GM19035 (cell line): ENCODE measurements around the gene C1QTNF5.

Source experiments
- ATAC-seq: cut with Tn5 transposase; IDR thresholded peaks from one replicate; pipeline ENCODE4 v1.9.1; 2021; ENCODE audit not compliant: unreplicated experiment

Gene C1QTNF5

GRCh38 chr11:119373059-119373920 is 32.6 kb upstream of the C1QTNF5 start:
- ATAC-seq, result no peak

GRCh38 chr11:119372260-119373058 is 31.8 kb upstream of the C1QTNF5 start:
- no peak for ATAC-seq

DNA sequence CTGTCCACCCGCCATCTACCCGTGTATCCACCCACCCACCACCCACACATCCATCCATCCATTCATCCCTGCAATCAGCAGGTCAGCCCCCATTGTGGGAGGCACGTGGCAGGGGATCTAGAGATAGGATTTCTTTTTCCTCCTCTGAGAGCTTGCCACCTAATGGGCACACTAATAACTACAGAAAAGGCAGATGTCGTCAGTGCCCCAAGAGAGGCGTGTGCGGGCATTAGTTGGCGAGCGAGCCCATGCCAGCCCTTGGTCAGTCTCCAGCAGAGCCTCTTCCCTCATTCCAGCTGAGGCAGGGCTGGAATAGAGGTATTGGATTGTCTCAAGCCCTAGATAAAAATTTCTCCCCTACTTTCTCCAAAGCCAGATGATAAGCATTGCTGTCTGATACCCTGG is 31.1 kb upstream of the C1QTNF5 start:
- no peak for ATAC-seq

- no peak for ATAC-seq
These were observed 30.5 kb upstream of the C1QTNF5 start for GRCh38 chr11:119371067-119371601.

DNA sequence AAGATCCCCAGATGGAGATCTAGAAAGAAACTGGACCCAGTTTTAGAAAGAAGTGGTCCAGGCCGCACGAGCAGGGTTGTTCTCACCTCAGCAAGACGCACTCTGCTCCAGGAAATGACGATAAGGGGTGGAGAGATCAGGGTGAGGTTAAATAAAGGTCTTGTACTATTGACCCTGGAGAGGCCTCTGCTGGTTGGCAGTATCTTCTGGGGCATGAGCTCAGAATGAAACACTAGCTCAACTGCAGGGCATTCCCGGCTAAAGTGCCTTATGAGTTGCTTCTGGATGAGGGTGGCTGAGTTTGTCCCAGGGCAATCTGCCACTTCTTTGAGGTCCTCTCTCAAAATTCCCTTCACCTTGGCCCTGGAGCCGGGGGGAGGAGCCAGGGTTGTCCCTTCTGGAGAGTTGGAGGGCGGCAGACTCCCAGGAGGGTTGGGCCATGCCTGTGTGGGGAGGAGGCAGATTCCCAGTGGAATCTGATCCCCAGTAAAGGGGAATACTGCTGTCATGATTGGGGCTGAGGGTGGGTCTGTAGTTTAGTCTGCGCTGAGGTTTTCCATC is 29.9 kb upstream of the C1QTNF5 start:
- no peak for ATAC-seq

- no peak for ATAC-seq
These were observed 28.6 kb upstream of the C1QTNF5 start for GRCh38 chr11:119369132-119369925.

DNA sequence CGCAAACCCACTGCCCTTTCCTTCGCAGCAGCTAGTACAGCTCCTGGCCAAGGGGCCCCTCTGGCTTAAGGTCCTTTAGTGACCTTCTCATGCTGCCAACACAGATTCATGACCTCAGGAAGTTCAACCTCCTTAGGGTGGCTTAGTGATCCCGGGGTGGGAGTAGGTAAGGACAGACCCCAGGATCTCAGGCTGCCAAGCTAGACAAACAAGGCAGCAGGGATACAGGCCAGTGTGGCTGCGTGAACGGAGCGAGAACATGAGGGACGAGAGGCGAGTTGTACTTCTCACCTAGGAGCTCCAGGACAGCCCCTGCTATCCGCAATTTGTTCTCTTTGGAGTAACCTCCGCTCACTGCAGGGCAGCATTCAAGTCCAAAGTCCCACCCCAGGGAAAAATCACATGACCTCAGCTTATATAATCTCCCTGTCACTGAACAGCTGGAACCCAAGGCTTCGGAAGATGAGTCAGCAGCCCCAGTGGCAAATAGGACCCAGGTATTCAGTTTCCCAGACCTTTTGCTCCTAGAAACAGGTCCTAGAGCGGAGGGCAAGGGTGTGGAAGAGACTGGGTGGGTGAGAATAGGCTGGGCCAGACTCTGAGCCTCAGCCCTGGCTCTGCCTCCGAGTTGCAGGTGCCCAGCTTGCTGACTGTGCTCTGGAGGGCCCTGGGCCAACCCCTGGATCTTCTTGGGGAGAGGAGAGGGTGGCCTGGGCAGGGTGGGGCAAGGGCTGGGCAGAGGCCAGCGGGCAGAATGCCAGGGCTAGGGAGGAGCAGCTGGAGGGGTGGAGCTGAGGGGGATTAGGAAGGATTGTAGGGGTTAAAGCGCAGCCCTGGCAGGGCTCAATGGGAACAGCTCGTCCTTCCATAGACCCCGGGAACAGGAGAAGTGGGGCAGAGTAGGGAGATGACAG is 27.7 kb upstream of the C1QTNF5 start:
- ATAC-seq, result no peak

DNA sequence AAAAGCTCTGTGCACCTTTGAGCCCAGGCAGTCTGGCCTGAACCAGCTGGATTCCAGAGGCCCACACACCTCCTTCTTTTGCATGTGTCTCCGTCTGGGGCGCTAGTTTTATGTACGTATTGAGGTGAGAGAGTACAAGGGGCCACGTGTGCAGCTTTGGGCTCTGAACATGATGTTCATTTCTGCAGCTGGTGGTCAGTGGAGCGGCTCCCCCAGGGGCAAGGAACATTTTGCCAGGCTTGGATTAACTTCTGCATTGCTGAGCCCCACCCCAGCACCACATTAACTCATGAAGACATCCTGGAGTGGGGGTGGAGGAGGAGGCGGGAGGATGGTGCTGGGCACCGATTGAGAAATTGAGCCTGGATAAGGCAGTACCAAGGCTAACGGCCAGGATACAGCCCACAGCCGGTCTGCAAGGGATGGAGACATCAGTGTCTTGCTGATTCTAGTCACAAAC is 27.0 kb upstream of the C1QTNF5 start:
- ATAC-seq, result no peak

- no peak for ATAC-seq
These were observed 26.3 kb upstream of the C1QTNF5 start for GRCh38 chr11:119366690-119367620.

DNA sequence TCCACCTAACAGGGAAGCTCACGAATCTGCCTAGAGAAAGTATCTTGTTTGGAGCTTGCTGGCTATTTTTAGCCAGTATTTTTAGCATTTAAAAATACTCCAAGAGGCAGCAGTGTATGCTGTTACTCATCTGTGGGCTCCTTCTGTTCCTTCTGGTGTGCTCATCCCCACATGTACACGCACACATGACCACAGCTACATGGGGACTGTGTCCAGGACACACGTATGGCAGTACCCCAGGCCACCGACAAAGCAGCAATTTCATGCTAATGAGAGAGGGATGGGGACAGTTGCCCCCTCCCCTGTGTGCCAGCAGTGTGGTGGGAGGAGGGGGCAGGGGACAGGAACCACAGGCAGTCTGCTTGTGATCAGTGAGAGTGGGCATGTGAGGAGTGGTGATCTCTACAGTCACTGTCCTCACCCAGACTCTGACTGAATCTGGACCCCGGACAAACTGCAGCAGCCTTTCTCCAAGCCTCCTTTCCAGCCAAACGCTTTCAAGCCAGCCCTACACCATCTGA is 24.4 kb upstream of the C1QTNF5 start:
- no peak for ATAC-seq

- peak; percentile 67 for ATAC-seq
These were observed 23.3 kb upstream of the C1QTNF5 start for GRCh38 chr11:119363851-119364590.

DNA sequence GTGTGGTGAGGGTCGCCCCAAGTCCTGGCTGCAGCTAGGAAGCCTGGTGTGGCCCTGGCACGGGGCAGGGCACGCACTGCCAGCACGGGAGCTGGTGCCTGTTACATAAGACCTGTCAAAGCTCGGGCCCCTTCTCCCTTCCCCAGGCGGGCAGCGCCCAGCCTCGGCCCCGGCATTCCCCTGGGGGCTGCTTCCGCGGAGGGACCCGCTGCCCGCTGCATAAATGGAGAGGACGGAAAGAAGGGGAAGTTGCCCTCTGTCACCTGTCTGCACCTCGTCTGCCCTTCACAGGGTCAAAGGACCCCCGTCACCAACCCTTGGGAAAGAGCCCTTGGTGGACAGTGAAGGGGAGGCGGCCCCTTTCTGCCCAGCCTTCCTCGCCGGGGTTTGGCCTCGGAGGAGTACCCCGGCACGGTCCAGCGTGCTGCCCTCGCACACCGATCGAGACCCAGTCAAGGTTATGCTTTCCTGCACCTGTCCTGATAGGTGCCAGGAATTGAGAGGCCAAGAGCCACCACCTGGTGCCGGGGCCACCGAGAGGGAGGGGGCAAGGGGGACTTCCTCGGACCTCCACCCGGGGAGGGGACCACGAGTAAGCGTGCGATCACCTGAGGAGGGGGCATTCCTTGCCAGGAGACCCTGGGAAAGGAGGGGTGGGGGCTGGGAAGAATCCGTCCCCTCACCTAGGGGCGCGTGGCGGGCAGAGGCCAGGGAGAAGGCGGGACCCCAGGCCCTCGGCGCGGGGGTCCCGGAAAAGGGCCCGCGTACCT is 22.6 kb upstream of the C1QTNF5 start:
- no peak for ATAC-seq

GRCh38 chr11:119362741-119363080 is 22.0 kb upstream of the C1QTNF5 start:
- no peak for ATAC-seq

DNA sequence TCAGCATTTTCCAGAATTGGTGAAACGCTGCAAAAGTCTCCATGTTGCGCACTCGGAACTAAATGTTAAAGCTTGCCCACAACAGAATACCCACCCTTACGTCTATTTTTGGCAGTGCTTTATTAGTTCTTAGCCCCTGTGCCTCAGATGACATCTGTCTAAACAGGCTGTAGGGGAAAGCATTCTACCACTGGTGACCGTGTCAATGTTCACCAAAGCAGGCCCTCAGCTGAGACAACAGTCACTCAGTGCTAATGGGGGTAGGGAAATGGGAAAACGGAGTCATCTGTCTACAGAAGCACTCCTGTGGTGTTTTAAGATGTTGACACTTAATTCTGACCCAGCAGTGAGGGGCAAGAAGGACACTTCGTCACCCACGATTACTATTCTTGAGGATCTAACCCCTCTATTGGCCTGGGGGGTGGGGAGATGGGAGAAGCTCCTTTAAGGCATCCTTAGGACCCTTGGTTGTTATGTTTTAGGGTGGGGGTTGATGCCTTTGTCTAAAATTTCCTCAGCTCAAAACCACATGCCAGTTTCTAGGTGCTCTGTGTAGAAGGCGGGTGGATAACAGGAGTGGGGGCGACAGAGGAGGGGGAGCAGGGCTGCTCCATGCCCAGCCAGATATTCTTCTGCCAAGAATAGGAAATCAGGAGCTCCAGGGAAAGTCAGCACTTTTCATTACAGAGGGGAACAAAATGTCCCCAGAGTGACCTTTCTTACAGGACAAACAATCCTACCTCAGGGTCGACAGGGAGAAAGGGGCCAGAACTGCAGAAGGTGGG is 21.4 kb upstream of the C1QTNF5 start:
- no peak for ATAC-seq

DNA sequence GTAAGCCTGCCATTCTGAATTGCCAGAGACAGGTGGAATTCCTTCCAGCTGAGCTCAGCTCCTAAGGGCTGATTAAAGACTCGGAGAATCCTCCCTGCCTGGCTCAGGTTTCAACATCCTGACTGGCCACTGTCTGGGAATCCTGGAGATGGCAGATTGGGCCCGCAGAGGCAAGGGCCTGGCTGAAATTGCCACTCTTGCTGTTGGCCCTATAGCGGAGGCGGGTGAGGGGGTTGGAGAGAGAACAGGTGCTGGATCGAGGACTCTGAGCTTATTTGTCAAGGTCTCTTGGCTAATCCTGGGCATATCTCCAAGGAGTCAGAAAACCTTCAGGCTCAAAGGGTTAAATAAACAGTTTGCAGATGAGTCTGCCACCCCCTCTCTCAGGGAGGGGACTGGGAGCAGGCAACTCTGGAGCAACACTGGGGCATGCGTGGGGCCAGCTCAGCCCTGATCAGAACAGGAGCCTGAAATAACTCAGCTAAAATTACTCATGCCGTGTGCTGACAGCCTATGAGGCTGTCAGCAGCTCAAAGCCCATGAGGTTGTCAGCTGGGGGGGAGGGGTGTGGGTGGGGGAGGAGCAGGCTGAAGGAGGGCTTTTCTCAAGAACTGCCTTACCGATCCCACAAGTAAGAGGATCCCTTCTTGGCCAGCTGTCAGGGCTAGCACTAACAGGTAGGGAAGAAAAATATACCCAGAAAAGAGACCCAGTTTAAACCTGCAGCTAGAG is 20.5 kb upstream of the C1QTNF5 start:
- no peak for ATAC-seq
